GM18520 (cell line): ENCODE results near the gene ZC2HC1C.
A peak's percentile ranks its signal among the peaks of the same experiment; 100 is the strongest.

Source experiments
- ATAC-seq: cut with Tn5 transposase; IDR thresholded peaks from one replicate; pipeline ENCODE4 v1.9.1; 2021; ENCODE audit not compliant: unreplicated experiment

The ZC2HC1C gene, protein sequence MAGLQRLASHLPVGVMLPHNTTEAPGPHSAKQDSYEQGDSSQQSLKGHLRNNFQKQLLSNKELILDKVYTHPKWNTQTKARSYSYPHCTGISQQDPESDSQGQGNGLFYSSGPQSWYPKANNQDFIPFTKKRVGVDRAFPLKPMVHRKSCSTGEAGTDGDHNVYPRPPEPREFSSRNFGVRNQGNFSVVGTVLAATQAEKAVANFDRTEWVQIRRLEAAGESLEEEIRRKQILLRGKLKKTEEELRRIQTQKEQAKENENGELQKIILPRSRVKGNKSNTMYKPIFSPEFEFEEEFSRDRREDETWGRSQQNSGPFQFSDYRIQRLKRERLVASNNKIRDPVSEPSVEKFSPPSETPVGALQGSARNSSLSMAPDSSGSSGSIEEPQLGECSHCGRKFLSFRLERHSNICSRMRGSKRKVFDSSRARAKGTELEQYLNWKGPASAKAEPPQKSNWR

DNA sequence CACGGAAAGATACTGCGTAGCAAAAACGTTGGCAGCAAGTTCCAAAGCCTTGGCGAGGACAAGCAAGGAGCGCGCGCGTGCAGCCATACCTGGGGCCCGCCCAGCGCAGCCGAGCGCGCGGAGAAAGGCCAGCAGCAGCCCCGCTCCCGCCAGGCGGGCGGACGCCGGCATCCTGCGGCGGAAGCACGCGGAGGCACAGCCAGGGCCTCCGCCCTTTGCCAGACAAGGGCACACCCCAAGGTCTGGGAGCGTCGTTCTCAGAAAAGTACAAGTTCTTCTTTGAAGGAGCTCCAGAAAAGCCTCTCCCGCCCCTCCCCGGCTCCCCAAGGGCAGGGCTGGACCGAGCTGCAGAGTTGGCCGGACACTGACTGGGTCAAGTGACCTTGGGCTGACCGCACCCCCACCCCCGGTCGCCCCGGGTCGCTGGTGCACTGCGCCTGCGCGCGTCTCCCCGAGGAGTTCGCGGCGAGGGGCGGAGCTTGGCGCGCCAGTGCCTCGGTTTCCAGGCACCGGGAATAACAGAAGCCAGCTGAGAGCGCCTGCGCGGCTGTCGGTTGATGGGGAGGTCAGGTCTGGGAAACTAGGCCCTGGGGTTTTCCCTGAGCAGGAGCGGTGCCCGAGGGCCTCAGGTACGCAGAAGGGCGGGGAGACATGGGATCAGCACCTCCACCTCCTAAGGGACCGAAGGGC, at the start of gene ZC2HC1C:
Gene ZC2HC1C (plus strand): TSS at position 521 of the 690 bp plus-strand sequence. CDS start 933 bp downstream, outside the sequence.
- peak; percentile 49 for ATAC-seq

DNA sequence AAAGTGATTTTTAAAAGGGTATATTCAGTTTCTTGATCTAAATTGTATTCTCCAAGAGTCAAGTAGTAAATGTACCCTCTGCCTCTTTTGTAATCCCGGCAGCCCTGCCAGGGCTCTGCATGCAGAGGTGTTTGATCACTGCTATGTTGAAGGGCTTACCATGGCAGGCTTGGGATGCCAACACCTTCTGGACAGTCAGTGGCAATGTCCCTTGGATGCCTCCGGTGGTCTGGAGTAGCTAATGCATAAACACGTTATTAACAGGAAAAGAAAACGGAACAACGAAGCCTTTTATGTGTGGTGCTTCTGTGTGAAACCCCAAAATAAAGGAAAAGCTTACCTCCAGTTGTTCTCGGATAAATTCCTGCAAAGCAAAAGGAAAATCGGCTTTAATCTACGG, 46.8 kb upstream of the ZC2HC1C start:
- no peak for ATAC-seq

DNA sequence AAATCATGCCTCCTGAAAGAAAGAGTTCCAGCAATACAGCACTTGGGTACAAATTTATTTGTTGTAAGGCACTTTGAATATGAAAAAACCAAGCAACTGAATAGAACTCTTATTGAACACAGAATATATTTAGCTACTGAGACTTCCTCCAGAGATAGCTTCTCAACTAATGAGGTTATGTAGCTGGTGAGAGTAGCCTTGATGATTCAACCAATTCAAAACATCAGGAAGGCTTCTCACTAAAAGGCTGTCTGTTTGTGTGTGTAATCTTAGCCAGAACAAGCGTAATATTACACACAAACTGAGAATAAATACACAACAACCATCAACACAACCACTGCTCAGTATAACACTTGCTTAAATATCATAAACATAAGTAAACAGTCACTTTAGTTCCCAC, 46.3 kb upstream of the ZC2HC1C start:
- ATAC-seq = no peak

DNA sequence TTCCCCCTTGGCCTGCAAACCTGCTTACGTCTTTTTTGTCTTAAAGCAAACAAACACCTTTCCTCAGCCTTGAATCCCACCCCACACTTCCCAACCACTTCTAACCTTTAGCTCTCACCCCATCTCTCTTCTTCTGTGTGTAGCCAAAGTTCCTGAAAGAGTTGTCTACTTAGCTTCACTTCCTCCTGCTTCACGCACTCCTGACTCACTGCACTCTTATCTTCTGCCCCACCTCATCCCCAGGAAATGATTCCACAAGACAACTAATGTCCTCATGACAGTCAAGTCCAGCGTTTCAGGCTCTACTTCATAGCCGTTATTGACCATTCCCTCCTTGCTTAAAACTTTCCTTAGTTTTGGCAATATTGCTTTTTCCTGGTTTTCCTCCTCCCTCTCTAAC, 44.4 kb upstream of the ZC2HC1C start:
- ATAC-seq = no peak

DNA sequence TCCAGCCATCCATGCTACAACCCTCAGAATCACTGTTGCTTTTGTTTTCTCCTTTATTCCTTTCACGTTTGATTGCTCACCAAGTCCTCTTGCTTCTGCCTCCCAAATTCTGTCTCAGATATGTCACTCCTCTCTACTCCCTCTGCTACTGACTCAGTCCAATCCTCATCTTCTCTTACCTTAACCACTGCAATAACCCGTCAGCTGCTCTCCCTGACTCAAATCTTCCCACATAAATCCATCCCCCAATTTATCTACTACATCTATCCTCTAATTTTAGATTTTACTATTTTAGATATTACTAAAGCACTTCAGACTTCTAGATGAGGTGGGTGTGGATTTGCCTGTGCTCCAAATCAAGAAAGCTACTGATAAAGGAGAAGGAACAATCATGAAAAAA, 43.6 kb upstream of the ZC2HC1C start:
- ATAC-seq = no peak

DNA sequence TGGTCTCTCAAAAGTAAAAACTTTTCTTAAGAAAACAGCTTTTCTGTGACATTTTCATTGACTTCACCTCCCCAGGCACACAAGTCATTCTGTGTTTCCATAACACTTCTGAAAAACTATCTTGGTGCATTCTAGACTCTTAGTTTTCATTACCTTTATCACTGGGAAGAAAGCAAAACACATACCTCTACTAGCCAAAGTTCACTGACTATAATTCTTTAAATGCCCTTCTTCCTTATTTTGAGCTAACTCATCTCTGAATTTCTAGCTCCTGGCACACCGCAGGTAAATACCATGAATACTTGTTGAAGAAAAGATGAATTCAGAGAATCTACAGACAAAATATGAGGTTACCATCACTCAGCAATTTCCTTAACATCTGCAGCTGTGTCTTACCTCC, 39.3 kb upstream of the ZC2HC1C start:
- ATAC-seq = no peak

DNA sequence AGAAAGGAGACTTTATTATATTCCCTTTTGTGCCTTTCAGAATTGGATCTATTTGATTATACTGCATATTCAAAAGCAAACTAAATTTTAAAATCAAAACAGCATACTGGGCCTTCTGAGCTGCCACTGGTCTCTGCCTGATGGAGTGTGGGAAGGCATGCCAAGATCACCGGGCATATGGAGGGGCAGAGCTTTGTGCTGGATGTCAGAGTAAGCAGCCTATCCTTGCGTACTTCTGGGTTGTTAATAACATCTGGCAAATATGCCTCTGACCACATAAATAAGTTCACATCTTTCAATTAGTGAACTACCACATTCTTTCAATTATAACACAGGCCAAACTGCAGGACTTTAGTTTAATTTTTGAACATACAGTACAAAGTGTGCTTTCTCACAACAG, 36.5 kb upstream of the ZC2HC1C start:
- ATAC-seq = no peak

DNA sequence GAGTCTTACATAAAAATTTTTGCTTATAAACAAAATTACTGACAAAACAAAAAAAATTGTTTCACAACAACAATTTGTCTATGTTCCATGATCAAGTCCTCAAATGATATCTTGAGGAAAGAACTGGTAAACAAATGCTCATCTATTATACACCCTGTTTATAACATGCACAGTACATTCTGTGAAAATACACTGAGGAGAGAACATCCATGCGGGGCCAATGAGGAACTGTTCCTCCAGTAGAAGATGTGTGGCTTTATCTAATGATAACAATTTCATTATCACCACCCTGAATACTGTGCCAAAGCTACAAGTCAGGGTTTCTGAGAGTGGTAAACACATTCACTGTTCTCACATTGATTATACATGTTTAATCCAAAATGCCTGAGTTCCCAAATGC, 28.9 kb upstream of the ZC2HC1C start:
- ATAC-seq = no peak

DNA sequence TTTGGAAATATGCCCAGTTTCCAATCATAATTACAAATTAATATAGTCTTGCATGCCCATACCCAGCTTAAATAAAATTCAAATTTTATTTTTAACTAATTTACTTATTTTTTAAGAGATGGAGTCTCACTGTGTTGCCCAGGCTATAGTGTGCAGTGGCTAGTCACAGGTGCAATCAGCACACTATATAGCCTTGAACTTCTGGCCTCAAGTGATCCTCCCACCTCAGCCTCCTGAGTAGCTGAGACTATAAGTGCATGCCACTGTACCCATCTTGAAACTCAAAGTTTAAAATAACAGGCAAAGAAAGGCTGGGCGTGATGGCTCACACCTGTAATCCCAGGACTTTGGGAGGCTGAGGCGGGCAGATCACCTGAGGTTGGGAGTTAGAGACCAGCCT, 28.5 kb upstream of the ZC2HC1C start:
- no peak for ATAC-seq

DNA sequence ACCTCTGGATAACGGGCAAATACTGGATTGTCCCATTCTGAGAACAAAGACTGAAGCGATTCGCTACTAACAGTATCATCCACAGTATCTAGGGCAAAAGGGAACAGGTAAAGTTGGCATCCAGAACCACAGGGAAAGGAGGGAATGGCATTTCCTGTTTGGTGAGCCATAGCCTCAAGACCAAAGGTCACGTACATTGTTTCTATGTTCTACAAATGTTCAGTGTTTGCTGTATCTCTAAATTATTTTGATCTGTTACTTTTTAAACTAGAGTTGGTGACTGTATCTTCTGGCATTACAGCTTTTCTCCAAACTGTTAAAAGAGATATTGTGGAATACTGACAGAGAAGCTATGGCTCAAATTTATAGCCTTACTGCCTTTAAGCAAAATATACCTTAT, 27.8 kb upstream of the ZC2HC1C start:
- no peak for ATAC-seq

DNA sequence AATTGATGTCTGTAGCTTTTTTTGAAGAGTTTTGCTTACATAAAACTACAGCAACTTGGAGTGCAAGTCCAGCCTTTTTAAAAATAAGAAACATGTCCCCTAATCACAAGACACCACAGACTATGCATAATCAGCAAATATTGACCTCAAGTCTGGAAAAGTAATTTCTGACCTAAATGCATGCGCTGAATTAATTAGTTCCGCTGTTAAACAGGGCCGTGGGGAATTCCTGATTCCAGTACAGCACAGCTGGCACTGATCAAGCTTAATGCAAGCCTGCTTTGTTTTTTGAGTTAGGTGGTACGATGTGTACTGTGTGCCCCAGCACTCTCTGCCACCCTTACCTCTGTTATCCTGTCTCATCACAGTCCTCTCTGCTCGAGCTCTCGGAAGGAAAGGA, 27.4 kb upstream of the ZC2HC1C start:
- ATAC-seq = no peak

DNA sequence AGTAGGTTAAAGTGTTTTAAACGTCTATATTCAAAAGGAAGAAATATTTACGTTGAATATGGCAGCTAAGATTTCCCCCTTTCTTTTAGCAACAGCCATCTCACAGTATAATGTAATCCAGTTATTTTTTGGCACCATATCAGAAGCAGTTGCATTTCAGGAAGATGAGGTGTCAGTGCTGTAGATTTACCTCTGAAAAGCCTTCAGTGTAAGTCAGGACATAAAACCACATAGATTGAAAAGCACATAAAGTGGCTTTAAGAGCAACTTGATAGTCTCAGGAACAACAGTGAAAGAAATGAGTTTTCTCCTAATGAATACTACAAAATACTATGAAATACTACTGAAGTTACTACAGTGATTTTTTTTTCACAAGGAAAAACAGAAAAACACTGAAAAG, 25.1 kb upstream of the ZC2HC1C start:
- ATAC-seq = no peak

DNA sequence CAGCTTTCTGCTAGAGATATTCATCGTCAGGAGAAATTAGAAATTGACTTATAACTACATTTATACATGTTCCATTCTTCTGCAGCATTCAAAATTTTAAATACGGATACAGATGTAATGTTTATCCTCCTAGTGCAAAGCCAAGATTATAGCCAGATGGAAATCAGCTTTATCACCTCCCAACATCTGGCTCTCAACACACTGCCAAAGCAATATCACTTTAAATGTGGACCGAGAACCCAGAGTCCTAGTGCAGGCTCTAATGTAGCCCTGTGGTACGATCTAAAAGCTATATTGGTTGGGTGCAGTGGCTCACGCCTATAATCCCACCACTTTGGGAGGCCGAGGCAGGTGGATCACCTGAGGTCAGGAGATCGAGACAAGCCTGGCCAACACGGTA, 24.7 kb upstream of the ZC2HC1C start:
- ATAC-seq = no peak

DNA sequence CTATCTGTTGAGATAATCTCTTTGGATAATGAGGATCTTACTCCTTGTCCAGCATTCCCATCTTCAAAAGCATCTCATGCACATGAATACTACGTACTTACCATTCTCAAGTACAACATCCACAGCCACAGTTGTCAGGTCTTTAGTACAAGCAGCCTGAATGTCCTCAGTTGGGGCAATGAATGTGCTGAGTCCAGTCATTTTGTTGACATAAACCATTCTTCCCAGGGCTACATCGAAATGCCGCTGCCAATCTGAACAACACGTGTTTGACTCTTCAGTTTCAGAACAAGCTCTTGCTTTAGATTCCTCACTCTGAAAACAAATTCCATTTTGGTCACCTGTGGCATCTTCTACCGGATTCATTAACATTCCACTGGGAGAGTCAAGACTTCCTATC, 23.2 kb upstream of the ZC2HC1C start:
- ATAC-seq = no peak

DNA sequence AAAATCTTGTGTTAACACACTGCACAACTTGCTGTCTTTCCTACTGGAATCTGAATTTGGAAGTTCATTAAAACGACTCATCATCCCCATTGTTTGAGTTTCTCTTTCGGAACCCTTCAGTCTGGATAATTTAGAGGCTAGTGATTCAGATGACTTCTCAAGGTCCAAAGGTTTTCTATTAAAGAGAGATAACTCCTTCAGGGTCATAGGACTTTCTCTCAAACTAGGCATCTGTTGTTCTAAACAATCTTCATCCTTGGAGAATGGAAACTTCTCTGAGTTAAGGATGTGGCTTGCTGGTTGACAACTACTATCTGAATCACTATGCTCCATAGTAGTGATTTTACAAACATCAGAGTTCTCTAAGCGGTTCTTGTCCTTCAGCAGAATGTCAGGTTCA, 22.5 kb upstream of the ZC2HC1C start:
- no peak for ATAC-seq

DNA sequence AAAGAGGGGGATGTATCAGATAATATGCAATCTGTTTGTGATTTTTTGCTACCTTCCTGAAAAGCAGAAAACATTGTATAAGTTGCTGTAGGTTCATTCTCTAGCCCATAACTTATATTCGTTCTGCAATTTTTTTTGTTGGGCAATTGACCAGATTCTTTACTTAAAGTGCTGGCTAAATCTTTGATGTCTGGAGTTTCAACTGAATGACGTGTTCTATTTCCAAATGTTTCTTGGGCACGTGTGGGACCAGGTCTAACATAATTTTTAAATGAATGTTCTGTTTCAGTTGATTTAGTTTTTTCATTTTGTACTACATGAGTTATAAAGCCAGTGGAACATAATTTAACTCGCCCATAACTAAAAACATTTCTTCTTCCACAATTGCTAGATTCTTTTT, 21.9 kb upstream of the ZC2HC1C start:
- no peak for ATAC-seq

DNA sequence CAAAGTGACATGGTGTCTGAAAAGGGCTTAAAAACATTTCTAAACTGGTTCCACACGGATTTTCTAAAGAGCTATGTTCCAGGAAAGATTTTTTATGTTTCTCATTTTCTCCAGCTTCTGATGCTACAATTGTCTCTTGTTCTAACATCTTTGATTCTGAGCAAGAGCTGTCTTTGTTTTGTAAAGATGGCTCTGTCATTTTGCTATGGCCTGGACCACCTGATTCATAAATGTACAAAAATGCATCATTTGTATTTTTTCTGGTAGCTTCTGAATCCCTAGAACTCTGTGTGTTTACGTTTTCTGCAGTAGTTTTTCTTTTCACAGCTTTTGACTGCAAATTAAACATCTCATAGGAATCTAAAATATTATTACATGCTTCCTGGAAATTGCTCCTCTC, 21.3 kb upstream of the ZC2HC1C start:
- no peak for ATAC-seq

DNA sequence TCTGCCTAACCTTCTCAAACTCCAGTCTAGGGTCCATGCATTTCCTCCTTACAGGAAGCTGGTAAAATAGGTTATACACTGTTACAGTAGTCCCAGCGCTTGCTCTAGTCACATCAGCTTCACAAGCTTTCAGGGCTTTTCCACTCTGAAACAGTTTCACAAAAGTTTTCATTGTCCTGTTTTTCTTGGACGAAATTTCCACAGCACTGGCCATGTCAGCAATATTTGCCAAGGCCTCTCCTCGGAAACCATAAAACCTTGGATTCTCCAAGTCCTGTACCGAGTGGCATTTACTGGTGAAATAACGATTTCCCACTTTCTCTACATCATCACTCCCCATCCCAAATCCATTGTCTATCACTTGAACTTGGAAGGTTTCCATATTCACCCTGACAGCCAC, 20.3 kb upstream of the ZC2HC1C start:
- ATAC-seq = no peak

DNA sequence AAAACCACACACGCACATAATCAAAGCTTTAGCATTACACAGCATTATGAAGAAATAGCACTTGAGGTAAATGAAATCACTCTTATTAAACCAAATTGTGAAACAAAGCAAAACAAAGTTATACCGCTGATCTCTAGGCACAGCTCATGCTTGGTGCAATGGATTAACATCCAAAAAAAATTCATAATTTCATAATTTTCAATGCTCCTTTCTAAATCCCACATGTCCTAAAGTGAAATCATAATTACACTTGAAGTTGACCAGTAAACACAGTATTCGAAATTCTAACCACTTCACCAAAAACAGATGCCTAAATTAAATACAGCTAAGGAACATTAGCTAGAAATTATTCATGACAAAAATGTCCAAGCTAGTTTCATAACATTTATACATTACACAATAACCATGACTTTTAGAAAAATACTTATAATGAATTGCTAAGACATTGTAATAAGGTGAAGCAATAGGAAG, 19.7 kb upstream of the ZC2HC1C start:
- no peak for ATAC-seq

DNA sequence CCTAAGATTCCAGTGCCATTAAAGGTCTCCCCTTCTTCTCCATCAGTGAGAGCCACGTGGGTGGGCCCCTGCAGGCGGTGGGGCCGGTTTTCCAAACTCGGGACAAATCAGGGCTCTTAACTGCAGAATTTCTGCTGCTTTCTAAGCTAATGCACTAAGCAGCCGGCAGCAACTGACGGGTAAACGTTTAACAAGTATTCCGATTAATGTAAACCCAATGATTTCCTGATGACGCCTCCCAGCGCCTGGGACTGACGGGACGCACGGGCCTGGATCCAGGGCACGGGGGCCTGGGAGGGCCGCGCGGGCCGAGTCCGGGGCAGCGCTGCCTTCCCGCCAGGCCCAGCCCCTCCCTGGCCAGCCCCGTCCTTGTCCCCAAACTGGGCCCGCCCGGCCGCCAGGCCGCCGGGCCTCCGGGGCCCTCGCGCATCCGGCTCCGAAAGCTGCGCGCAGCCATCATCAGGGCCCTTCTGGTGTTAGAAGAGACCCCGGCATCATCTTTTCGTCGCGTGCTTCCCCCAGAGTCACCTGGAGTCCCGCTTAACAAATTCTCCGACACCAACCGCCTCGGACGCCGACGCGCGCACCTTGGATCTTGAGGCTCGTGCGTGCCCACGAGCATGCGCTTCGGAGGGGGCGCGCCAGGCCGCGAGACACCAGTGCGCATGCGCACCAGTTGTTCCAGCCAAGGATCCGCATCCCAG, 18.4 kb upstream of the ZC2HC1C start, which contains the start of gene MLH3:
Gene MLH3 (minus strand): TSS at position 616 of the 704 bp plus-strand sequence. CDS start 1,812 bp downstream, outside the sequence.
- peak; percentile 52 for ATAC-seq

DNA sequence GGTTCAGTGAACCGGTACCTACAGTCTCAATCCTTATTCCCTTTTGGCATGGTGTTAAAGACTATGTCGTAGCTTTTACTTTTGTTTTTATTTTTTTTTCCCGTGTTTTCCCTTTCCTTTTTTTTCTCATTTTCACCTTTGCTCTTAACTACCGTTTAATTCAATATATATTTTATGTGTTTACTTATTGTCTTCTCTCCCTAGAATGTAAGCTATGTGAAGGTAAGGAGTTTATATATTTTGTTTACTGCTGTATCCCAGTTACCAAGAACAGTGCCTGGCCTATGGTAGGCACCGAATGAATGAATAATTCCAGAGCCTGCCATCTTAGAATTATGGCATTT, 17.9 kb upstream of the ZC2HC1C start:
- ATAC-seq = no peak
